ENCODE data around the gene PPFIA3.
A peak's percentile ranks its signal among the peaks of the same experiment; 100 is the strongest.

DNA sequence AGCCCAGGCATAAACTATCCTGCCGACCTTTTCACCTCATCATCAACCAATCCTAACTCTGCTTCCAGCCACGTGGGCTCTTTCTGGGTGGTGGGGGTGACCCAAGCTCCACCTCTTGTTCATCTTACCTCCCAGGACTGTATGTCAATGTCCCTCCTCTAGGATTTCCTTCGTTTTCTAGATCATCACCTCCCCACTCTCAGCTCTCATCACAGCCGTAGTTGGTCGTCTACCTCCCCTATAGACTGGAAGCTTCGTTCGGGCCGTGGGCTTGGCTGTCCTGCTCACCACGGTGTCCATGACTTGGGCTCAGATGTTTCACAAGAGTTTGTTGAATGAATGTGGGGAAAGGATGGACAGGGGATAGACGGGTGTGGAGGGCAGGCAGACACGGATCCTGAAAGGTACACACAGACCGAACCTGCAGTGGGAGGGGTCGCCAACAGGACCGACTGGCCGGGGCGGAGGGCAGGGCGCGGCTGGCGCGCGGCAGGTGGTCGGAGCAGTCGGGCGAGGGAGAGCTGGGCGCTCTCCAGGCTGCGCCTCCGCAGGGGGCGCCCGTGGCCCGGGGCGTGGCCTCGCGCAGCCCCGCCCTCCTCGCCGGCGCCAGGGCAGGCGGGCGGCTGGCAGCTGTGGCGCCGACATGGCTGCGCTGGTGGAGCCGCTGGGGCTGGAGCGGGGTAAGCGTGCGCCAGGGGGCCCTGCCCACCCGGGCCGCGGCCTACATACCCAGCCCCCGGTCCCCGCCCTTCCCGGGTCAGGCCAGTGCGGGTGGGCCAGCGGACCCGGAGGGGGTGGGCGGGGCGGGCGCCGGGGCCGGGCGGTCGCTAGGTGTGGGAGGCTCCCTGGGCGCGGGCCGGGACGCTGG lies 5.3 kb upstream of the PPFIA3 start, which contains the start of gene LIN7B:
- TF ChIP-seq, protein P1, sequence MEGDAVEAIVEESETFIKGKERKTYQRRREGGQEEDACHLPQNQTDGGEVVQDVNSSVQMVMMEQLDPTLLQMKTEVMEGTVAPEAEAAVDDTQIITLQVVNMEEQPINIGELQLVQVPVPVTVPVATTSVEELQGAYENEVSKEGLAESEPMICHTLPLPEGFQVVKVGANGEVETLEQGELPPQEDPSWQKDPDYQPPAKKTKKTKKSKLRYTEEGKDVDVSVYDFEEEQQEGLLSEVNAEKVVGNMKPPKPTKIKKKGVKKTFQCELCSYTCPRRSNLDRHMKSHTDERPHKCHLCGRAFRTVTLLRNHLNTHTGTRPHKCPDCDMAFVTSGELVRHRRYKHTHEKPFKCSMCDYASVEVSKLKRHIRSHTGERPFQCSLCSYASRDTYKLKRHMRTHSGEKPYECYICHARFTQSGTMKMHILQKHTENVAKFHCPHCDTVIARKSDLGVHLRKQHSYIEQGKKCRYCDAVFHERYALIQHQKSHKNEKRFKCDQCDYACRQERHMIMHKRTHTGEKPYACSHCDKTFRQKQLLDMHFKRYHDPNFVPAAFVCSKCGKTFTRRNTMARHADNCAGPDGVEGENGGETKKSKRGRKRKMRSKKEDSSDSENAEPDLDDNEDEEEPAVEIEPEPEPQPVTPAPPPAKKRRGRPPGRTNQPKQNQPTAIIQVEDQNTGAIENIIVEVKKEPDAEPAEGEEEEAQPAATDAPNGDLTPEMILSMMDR (IDR thresholded peaks at IDR 0.05): peak; percentile 50
- TF ChIP-seq GABPA (IDR thresholded peaks at IDR 0.05; ENCODE audit: low read depth) (no peak), MAX (IDR thresholded peaks at IDR 0.05; ENCODE audit: low read depth) (no peak), EZH2phosphoT487 (IDR thresholded peaks at IDR 0.05; ENCODE audit: borderline replicate concordance, low read depth) (no peak), MEF2A (IDR thresholded peaks at IDR 0.05; ENCODE audit: borderline replicate concordance, low read depth) (no peak), EP300 (IDR thresholded peaks at IDR 0.05; ENCODE audit: borderline replicate concordance in 1 of 2, low read depth in 1 of 2, low read length in 1 of 2) (no peak), MXI1 (IDR thresholded peaks at IDR 0.05; ENCODE audit: low read depth, low read length) (peak; percentile 34; the same call in 1 of the 2 replicates), REST (IDR thresholded peaks at IDR 0.05; ENCODE audit: low read depth, low read length) (no peak), USF1 (IDR thresholded peaks at IDR 0.05; ENCODE audit: borderline replicate concordance, low read depth) (peak; percentile 84; the same call in 1 of the 2 replicates), CHD2 (IDR thresholded peaks at IDR 0.05; ENCODE audit: low read length, partially characterized antibody) (peak; percentile 30), RCOR1 (IDR thresholded peaks at IDR 0.05; ENCODE audit: low read length) (0 out of 2 replicates have a peak, but pooled peaks have one; percentile 15), RXRA (IDR thresholded peaks at IDR 0.05; ENCODE audit: borderline replicate concordance, low read depth) (no peak), JUND (IDR thresholded peaks at IDR 0.05) (no peak)
